ENCODE data around the gene KCND2.

The KCND2 gene

DNA sequence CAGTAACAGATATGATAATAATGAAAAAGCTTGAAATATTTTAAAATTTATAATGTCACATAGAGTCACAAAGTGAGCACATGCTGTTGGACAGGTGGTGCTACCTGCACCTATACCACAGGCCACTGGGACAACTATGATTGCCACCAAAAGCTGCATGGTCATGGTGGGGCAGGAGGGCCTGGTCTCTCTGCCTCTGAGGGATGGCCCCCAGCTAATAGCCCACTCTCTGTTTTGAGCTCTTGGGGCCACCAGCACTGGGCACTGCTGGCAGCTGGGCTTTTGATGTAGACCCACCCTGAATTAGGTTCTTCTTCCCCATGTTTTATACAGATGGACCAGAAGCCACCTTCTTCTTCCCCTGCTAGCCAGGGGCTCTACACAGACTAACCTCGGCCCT, 265.4 kb downstream of the KCND2 start:
- DNase-seq (ENCODE audit: low read depth, low spot score): no peak
- H3K4me3 ChIP-seq (ENCODE audit: low read depth, low read length): no peak overlapping the region
- in situ Hi-C loops (cut with HindIII; ENCODE audit: low sequenced_read_pairs): no loop called here
- TF ChIP-seq, protein P1, sequence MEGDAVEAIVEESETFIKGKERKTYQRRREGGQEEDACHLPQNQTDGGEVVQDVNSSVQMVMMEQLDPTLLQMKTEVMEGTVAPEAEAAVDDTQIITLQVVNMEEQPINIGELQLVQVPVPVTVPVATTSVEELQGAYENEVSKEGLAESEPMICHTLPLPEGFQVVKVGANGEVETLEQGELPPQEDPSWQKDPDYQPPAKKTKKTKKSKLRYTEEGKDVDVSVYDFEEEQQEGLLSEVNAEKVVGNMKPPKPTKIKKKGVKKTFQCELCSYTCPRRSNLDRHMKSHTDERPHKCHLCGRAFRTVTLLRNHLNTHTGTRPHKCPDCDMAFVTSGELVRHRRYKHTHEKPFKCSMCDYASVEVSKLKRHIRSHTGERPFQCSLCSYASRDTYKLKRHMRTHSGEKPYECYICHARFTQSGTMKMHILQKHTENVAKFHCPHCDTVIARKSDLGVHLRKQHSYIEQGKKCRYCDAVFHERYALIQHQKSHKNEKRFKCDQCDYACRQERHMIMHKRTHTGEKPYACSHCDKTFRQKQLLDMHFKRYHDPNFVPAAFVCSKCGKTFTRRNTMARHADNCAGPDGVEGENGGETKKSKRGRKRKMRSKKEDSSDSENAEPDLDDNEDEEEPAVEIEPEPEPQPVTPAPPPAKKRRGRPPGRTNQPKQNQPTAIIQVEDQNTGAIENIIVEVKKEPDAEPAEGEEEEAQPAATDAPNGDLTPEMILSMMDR (IDR thresholded peaks at IDR 0.05; ENCODE audit: low read depth, low read length): no peak

DNA sequence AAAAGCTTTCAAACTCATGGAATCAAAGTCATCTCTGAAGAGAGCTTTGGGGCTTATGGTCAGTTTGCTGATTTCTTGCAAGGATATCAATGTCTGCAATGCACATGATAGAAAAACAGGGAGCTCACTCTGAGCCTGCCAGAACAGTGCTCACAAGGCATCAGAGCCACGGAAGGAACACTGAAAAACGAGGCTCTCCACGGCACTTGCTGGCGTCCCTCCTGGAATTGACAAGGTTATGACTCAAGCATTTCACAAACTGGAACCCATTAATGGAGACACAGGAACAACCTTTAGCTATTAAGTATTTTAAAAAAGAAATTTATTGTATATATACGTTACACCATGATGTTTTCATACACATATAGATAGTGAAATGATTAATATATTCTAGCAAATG, 266.3 kb downstream of the KCND2 start:
- DNase-seq (ENCODE audit: low read depth, low spot score): no peak
- in situ Hi-C loops (cut with HindIII; ENCODE audit: low sequenced_read_pairs): no loop called here
- no peak overlapping the region for H3K4me3 ChIP-seq (ENCODE audit: low read depth, low read length)
- TF ChIP-seq, protein P1 (IDR thresholded peaks at IDR 0.05; ENCODE audit: low read depth, low read length): no peak

DNA sequence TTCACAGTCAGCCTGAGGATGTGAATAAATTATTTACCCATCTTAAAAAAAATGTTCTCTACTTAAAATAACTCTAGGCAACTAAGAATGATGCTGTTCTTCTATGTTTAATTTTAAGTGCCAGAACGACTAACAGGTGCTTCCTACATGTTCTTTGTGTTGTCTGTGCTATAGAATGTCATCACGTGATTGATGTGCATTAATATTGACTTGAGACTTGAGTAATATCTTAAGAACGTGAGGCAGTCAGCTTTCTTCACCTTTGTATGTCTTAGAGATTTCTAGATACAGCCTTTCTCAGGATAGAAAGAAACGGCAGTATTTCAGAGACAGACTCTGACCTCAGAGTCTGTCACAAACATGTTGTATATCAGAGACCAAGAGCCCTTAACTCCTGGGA, 274.6 kb downstream of the KCND2 start:
- TF ChIP-seq, protein P1 (IDR thresholded peaks at IDR 0.05; ENCODE audit: low read depth, low read length): no peak
- no peak for DNase-seq (ENCODE audit: low read depth, low spot score)
- H3K4me3 ChIP-seq (ENCODE audit: low read depth, low read length): no peak overlapping the region
- in situ Hi-C loops (cut with HindIII; ENCODE audit: low sequenced_read_pairs): no loop called here

DNA sequence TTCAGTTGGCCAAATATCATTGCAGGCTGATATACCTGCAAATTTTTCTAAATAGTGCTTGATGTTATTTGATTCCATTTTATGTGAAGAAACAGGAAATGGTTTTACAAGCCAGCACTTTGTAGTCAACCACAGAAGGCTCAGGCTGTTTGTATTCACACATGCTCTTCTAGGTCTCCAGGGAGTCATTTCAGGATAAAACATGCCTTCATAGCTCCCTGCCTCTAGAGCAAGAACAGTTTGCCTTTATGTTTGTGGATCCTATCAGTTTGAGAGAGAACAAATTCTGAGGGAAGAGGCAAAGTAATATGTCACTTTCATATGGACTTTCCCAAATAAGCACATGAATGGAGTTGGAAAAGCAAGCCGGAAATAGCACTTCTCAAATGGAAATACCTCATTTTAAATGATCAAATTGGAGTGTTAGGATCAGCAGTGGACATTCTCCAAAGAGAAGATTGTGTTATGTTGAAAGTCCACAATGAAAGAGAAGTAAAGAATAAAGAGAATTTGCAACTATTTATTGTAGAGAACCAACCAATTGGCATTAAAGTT, 277.6 kb downstream of the KCND2 start:
- peak; percentile 63 for DNase-seq (ENCODE audit: low read depth, low spot score)
- TF ChIP-seq, protein P1 (IDR thresholded peaks at IDR 0.05; ENCODE audit: low read depth, low read length): no peak
- no peak overlapping the region for H3K4me3 ChIP-seq (ENCODE audit: low read depth, low read length)
- in situ Hi-C loops (cut with HindIII; ENCODE audit: low sequenced_read_pairs): no loop called here

DNA sequence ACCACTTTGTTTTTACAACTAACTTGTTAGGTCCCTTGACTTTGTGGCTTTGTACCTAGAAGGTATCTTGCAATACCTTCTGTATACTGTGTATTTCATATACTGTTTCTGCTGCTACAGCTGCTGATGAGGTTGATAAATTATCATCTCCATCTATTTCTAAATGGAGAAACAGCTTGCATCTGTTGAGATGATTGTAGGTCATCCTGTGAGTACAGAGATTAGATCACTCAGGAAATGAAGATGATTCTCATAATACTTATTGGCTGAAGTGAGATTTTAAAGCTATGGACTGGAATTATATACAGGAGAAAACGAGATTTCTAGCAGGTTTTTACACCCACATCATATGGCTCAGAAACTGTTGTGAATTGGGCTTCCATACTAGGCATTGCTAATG, 280.5 kb downstream of the KCND2 start:
- no peak for DNase-seq (ENCODE audit: low read depth, low spot score)
- TF ChIP-seq, protein P1 (IDR thresholded peaks at IDR 0.05; ENCODE audit: low read depth, low read length): no peak
- in situ Hi-C loops (cut with HindIII; ENCODE audit: low sequenced_read_pairs): no loop called here
- H3K4me3 ChIP-seq (ENCODE audit: low read depth, low read length): no peak overlapping the region

DNA sequence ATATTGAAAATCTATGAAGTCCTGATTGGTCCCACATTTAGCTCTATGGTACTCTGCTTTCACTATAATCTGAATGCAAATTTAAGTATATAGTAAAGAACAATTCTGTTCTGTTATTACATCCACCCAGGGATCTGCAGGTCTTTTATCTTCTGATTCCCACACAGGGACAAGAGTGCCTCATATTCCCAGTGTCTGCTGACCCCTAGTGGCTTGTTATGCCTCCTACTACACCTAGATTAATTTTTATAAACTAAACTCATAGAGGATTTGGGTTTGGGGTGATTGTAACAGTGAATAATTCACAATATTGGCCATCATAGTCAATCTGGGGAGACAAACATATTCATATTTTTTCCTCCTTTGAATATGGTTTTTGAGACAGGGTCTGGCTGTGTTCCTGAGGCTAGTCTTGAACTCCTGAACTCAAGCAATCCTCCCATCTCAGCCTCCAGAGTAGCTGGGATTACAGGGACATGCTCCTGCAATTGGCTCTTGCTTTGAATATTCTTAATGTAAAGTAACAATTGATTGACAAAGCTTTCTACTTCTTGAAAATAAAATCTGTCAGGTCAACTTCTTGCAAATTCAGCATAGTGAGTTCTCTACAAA, 282.1 kb downstream of the KCND2 start:
- in situ Hi-C loops (cut with HindIII; ENCODE audit: low sequenced_read_pairs): no loop called here
- no peak overlapping the region for H3K4me3 ChIP-seq (ENCODE audit: low read depth, low read length)
- peak; percentile 67 for DNase-seq (ENCODE audit: low read depth, low spot score)
- TF ChIP-seq, protein P1 (IDR thresholded peaks at IDR 0.05; ENCODE audit: low read depth, low read length): peak; percentile 75

Data from astrocyte of the spinal cord (primary cell).